Measurements from ENCODE around the gene KDM4C.

GRCh38 chr9:6708732-6709131 is 49.0 kb upstream of the KDM4C start:
- TF ChIP-seq POLR2A (IDR thresholded peaks at IDR 0.05) (no peak), CTCF (IDR thresholded peaks at IDR 0.05) (no peak)
